B cell (primary cell): Measurements from ENCODE around the gene AP1M2. TPM values are rescaled to one million over a fixed set of nuclear protein-coding genes. Genes with fewer than 3 reads are reported as not detected.

Experiments used
- ATAC-seq: fragments of 200-7000 bp; cut with Tn5 transposase; one replicate; pipeline ENCODE4 v1.10.0; 2021; ENCODE audit warnings: low read depth, mild to moderate bottlenecking, moderate number of reproducible peaks, moderate library complexity
- CTCF ChIA-PET: fragments of 350-600 bp; sonication (Branson Sonifier 250); formaldehyde crosslinking; loops from one replicate; lab custom pipeline; 2021; ENCODE audit warnings: antibody characterized with exemption, inconsistent platforms; lab: Charles Lee
- POLR2A ChIA-PET: fragments of 350-600 bp; sonication (Branson Sonifier 250); formaldehyde crosslinking; loops from one replicate; lab custom pipeline; 2021; ENCODE audit warnings: antibody characterized with exemption; lab: Charles Lee
- DNase-seq: peaks from one replicate; pipeline ENCODE4 v3.0.0; 2013
- H2AFZ ChIP-seq: 2 replicates; pipeline ENCODE4 v1.6.1; 2012; ENCODE audit warnings: mild to moderate bottlenecking, low read depth, low read length; ENCODE audit not compliant: insufficient read depth, poor library complexity, severe bottlenecking
- H3K27ac ChIP-seq, 2 donors: 1 replicate in 1 of 2; 2 replicates in 1 of 2; pipeline ENCODE4 v1.5.1; 2012 to 2013; ENCODE audit warnings: low read length in 2 of 2, mild to moderate bottlenecking in 2 of 2, moderate library complexity in 1 of 2
- H3K27me3 ChIP-seq, 4 experiments: fragments of 200-600 bp in 1 of 4; sonication (generic) in 1 of 4; replicated peaks in 1 of 4; 1 replicate in 2 of 4; 2 replicates in 2 of 4; pipeline versions ENCODE4 v1.6.1 to v1.7.0; 2013 to 2016; ENCODE audit warnings: low read length in 3 of 4, mild to moderate bottlenecking in 2 of 4, mixed read lengths in 1 of 4, moderate library complexity in 1 of 4; ENCODE audit not compliant: insufficient read depth in 4 of 4, control insufficient read depth in 3 of 4; ENCODE audit errors: control extremely low read depth in 1 of 4
- H3K36me3 ChIP-seq, 2 experiments: replicated peaks in 1 of 2; 1 replicate in 1 of 2; 2 replicates in 1 of 2; pipeline versions ENCODE4 v1.6.1 to v1.7.1; 2013; ENCODE audit warnings: low read length in 1 of 2; ENCODE audit not compliant: insufficient read depth in 2 of 2, control insufficient read depth in 1 of 2; ENCODE audit errors: control extremely low read depth in 1 of 2, extremely low read depth in 1 of 2
- H3K4me1 ChIP-seq, 2 donors: fragments of 200-600 bp in 1 of 2; sonication (generic) in 1 of 2; 1 replicate in 1 of 2; 2 replicates in 1 of 2; pipeline versions ENCODE4 v1.5.1 to v1.6.1; 2013 to 2017; ENCODE audit warnings: low read length in 2 of 2; ENCODE audit not compliant: control insufficient read depth in 2 of 2, insufficient read depth in 2 of 2
- H3K4me2 ChIP-seq: replicated peaks from 2 replicates; pipeline ENCODE3; 2012; ENCODE audit warnings: mild to moderate bottlenecking, low read depth, low read length; ENCODE audit not compliant: poor library complexity, severe bottlenecking
- H3K4me3 ChIP-seq, 5 experiments: fragments of 200-600 bp in 1 of 5; sonication (generic) in 1 of 5; 1 replicate in 3 of 5; 2 replicates in 2 of 5; pipeline versions ENCODE4 v1.5.1 to v1.7.0; 2011 to 2016; ENCODE audit warnings: low read length in 4 of 5, mild to moderate bottlenecking in 4 of 5, low read depth in 2 of 5, control low read depth in 1 of 5, moderate library complexity in 1 of 5; ENCODE audit not compliant: insufficient read depth in 1 of 5; ENCODE audit errors: control extremely low read depth in 1 of 5, extremely low read depth in 1 of 5
- H3K79me2 ChIP-seq: fragments of 200-600 bp; sonication (generic); one replicate; pipeline ENCODE4 v1.6.0; 2016; ENCODE audit warnings: low read length; ENCODE audit not compliant: control insufficient read depth, insufficient read depth
- H3K9ac ChIP-seq: fragments of 200-600 bp; sonication (generic); 2 replicates; pipeline ENCODE4 v1.6.1; 2017; ENCODE audit warnings: mild to moderate bottlenecking, low read length, moderate library complexity
- H3K9me3 ChIP-seq, 3 donors: one replicate each; pipeline versions ENCODE4 v1.6.1 to v1.7.1; 2013; ENCODE audit warnings: low read length in 2 of 3; ENCODE audit not compliant: control insufficient read depth in 2 of 3, insufficient read depth in 1 of 3; ENCODE audit errors: control extremely low read depth in 1 of 3
- H4K20me1 ChIP-seq: 2 replicates; pipeline ENCODE4 v1.6.0; 2012; ENCODE audit warnings: mild to moderate bottlenecking, low read length; ENCODE audit not compliant: insufficient read depth, control insufficient read depth, poor library complexity, severe bottlenecking
- H3K27ac Mint-ChIP-seq: one replicate; pipeline ENCODE4 v1.8.0; 2021; ENCODE audit warnings: mixed read lengths
- H3K27me3 Mint-ChIP-seq: one replicate; pipeline ENCODE4 v1.8.0; 2021; ENCODE audit warnings: mixed read lengths
- H3K4me1 Mint-ChIP-seq: one replicate; pipeline ENCODE4 v1.8.0; 2021; ENCODE audit warnings: mixed read lengths
- H3K4me3 Mint-ChIP-seq: one replicate; pipeline ENCODE4 v1.8.0; 2021; ENCODE audit warnings: mixed read lengths
- H3K9me3 Mint-ChIP-seq: one replicate; pipeline ENCODE4 v1.8.0; 2022; ENCODE audit warnings: mixed read lengths; ENCODE audit not compliant: insufficient read depth
- CTCF ChIP-seq: fragments of 200-600 bp; IDR thresholded peaks from one replicate; pipeline ENCODE4 v1.8.0; 2022; ENCODE audit warnings: antibody characterized with exemption, mild to moderate bottlenecking
- EZH2 ChIP-seq: IDR thresholded peaks from 2 replicates; pipeline ENCODE4 v1.6.1; 2012; ENCODE audit warnings: borderline replicate concordance, low read depth, mild to moderate bottlenecking, moderate library complexity, low read length; ENCODE audit not compliant: insufficient read depth, poor library complexity, severe bottlenecking
- WGBS: methylation state at CpG from one replicate; pipeline ENCODE4 v1.1.5; 2013; ENCODE audit warnings: missing lambda C conversion rate; ENCODE audit not compliant: insufficient coverage; 5-methylcytosine and 5-hydroxymethylcytosine counted together
- intact Hi-C: fragments of 100-400 bp; cut with micrococcal nuclease; formaldehyde crosslinking; loops from one replicate; pipeline ENCODE4 v1.10.0; 2022
- polyA plus RNA-seq: library from polyadenylated mRNA; depleted of rRNA; stranded (reverse); fragments of >200 nt; gene quantifications from 2 replicates; pipeline ENCODE4 v1.2.3, GENCODE V29; 2012
- total RNA-seq, 2 donors: library from RNA; stranded (reverse); fragments of 120-200 nt in 1 of 2; gene quantifications; 1 replicate in 1 of 2; 2 replicates in 1 of 2; pipeline versions ENCODE4 v1.2.3 to v1.2.4, GENCODE V29; 2013 to 2022

Gene AP1M2
- total and polyA plus RNA-seq, 2 donors (not counting 1 experiment from before 2014, with no cell fraction given) = not detected

GRCh38 chr19:10582091-10582490, 5.0 kb downstream of the AP1M2 start:
- H3K9me3 Mint-ChIP-seq = no peaks in the 10 kb centered on the region

More at GRCh38 chr19:10582091-10582490, 5.0 kb downstream of the AP1M2 start:
- H3K4me1 ChIP-seq = peaks cover 4 to 8% of the 10 kb centered on the region in 2 donors
- no peaks in the 10 kb centered on the region for H3K36me3 ChIP-seq
- H3K4me1 Mint-ChIP-seq = peaks cover 16% of the 10 kb centered on the region
- POLR2A ChIA-PET = interaction anchor here (0.7 to 2.5 kb wide), 4 partner anchors 21 to 64 kb away, joined by 3 to 29 read pairs (median 6); no protein-coding TSS in a partner anchor
- no peaks in the 10 kb centered on the region for H3K27me3 ChIP-seq
- CTCF ChIA-PET = interaction anchor here (0.7 to 9.2 kb wide), 28 partner anchors 9 to 135 kb away, joined by 3 to 464 read pairs (median 10); partner anchors contain the start of gene QTRT1
- no peak overlapping the region for H2AFZ ChIP-seq
- peaks cover 9% of the 10 kb centered on the region for H3K79me2 ChIP-seq
- no peak overlapping the region for H3K4me3 Mint-ChIP-seq
- no peak overlapping the region for H3K4me2 ChIP-seq
- H3K4me3 ChIP-seq = no peak overlapping the region
- TF ChIP-seq EZH2 (no peak), CTCF (no peak)
- ATAC-seq (no peak), DNase-seq (no peak)
- no peaks in the 10 kb centered on the region for H4K20me1 ChIP-seq
- no peaks in the 10 kb centered on the region for H3K9me3 ChIP-seq
- intact Hi-C loops = loop anchor here (5.0 kb wide), 1 partner anchor 35 kb away; no protein-coding TSS in a partner anchor
- 94% methylated on average over 13 of the region's 13 CpGs for WGBS
- no peak overlapping the region for H3K9ac ChIP-seq
- no peaks in the 10 kb centered on the region for H3K27me3 Mint-ChIP-seq
- H3K27ac ChIP-seq = no peak overlapping the region
- H3K27ac Mint-ChIP-seq = no peak overlapping the region
